HG03039 (cell line): Measurements from ENCODE around the gene VAC14.

ENCODE experiments used
- ATAC-seq: cut with Tn5 transposase; IDR thresholded peaks from one replicate; pipeline ENCODE4 v1.9.1; 2021; ENCODE audit warnings: mild to moderate bottlenecking, moderate library complexity; ENCODE audit not compliant: unreplicated experiment

Gene VAC14

DNA sequence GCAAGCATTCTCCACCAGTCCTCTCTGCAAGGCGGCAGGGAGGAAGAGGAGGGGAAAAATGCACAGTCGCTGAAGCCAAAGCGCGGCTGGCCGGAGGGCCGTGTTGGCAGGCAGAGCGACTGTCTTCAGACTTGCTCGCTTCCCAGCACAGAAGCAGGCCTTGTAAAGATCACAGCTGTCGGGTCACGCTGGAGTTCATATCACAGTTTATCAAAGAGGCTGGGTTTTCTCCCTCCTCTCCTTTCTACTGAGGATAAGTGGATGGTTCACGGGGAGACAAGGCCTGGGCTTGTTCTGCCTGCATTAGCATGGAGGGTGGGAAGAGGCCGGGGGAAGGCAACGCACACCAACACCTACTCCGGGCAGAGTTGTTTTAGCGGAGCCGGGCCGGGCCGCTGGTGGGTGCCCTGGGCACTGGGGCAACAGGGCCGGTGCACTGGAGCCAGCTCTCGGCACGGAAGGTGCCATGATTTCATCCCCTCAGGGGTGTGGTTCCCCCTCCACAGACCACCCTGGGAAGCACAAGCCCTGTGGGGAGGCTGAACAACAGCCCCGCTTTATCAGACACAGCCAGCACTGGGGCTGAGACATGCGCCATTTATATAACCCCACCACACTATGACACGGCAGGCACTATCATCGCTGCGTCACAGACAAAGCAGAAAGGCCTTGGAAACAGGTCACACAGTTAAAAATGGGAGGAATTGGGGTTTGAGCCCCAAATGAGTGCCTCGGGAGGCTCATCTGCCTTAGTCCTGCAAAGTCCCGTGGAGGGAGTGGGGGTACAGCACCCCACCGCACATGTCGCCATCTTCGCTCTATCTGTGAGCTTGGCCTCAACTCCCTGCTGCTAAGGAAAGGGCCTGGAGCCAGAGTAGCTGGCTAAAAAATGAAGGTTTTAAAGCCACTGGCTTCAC lies 74.8 kb downstream of the VAC14 start:
- ATAC-seq = no peak

GRCh38 chr16:70725024-70725911 lies 75.7 kb downstream of the VAC14 start:
- ATAC-seq = no peak

DNA sequence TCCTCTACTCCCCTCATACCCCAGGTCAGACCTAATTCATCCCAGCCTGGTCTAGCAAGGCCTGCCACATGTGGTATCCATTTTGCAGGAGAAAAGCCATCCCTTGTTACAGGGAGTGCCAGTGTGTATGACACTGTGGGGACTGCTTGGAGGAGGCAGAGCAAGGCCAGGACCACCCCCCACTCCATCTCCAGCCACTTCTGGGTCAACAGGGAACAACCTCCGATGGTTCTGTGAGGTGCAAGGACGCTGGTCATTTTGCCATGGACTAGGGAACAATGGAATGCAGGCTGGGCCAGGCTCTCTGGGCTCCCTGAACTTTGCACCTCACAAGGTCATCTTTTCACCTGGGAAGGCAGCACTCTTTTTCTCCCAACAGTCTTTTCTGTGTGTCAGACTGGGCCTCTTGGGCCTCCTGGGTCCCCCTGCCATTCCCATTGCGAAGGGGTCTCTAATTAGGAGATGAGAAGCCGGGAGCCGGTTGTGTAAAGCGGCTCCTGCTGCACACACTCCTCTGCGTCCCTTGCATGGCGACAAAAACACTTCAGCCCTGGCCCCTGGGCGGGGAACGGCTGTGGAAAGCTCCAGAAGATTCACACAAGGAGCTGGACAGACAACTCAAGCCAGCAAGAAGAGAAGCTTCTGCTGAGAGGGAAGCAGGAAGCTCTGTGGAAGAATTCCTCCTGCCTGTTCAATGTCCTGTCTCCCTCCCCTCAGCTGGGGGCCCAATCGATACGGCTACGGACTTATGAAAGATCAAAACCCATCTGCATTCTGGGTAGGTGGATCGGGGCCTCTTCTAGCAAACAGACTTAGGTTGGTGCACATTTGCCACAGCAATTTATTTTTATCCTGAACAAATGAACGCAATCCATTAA lies 76.6 kb downstream of the VAC14 start:
- ATAC-seq = no peak

- ATAC-seq = no peak
Measured at GRCh38 chr16:70723740-70724145, 77.2 kb downstream of the VAC14 start.

DNA sequence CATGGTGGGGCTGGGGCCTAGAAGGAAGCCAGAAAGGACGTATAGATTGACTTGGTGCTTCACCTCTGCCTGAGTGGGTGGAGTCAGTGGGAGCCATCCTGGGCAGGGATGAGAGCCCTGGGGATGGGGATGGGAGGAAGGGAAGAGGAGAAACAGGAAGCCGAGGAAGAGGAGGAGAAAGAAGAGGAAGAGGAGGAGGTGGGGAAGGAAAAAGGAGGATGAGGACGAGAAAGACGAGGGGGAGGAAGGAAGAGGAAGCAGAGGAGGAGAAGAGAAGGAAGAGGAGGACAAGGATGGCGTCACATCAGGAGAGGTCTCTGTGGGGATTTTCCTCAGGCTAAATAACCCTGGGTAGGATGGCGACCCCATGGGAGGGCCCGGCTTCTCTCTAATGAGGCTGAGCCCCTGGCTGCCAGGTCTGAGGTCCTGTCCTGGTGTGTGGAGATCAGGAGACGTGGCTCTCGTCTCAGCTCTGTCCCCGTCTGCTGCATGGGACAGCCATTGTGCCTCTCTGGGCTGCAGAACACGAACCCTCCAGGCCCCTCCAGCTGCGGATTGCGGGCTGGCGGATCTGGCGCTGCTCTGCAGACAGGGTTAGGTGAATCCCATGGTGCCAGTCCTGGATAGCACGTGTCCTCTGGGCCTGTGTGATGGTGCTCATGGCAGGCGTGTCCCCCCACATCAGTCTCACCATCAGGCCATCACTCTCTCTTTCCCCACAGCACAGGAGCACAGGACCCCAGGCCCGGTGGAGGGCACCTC lies 79.6 kb downstream of the VAC14 start:
- no peak for ATAC-seq

- no peak for ATAC-seq
Measured at GRCh38 chr16:70720425-70721201, 80.3 kb downstream of the VAC14 start.

DNA sequence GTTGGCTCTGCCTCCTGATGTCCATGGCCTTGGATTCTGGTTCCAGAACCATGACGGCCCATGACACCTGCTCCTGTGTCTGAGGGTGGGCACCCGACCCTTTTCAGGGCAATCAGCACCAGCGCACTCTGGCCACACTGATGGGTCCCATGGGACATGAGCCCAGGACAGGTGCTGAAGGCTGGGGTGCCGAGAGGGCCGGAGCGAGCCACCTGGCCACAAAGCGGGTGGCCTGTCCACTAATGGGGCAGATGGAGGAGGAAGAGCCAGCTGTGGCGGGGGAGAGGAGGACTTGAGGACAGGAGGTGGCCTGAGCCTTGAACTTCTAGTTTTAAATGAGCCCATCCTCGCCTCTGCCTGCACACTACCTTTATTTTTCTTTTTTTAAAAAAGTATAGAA lies 83.9 kb downstream of the VAC14 start:
- no peak for ATAC-seq

DNA sequence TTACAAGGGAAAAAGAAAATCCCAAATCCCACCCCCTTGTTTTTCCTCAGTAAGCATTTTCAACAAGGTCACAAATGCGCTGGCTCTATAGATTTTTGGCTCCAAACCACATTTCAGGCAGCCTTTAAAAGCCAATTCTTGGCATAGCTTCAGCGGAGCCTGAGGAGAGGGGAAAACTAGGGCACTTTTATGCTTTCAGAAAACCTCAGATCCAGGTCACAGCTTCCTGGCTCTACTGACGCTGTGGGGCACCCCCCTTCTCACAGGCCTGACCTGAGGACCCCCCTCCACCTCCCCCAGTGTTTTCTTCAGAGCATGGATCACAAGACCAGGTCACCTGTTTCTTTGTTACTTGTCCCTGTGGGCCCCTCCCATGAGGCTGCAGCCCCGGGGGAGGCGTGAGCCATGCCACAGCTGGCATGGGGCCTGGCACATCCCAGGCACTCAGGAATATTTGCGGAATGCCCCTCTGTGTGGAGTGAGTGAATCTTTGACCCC lies 85.0 kb downstream of the VAC14 start:
- ATAC-seq = no peak

- ATAC-seq = no peak
Measured at GRCh38 chr16:70715055-70715858, 85.7 kb downstream of the VAC14 start.

- no peak for ATAC-seq
Measured at GRCh38 chr16:70714581-70715054, 86.3 kb downstream of the VAC14 start.

- no peak for ATAC-seq
Measured at GRCh38 chr16:70713824-70714223, 87.1 kb downstream of the VAC14 start.

- ATAC-seq = no peak
Measured at GRCh38 chr16:70713342-70713741, 87.6 kb downstream of the VAC14 start.

DNA sequence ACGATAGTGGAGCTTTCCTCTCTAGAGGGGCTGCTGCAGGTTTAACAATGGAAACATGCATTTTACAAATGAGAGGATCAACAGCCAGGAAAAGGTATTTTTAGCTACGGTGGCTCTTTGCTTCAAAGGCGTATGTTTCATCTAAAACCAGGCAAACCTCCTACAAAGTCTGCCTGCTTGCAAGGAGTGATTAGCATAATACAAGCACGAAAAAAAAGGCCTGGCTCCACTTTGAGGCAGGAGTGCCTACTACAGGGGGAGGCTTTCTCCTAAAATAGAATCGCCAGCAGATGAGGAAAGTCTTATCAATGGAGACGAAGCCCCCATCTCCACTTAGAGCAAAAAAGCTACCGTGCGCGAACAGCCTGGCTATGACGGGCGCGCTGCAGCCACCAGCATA lies 88.0 kb downstream of the VAC14 start:
- no peak for ATAC-seq

- ATAC-seq = no peak
Measured at GRCh38 chr16:70712359-70712758, 88.6 kb downstream of the VAC14 start.

DNA sequence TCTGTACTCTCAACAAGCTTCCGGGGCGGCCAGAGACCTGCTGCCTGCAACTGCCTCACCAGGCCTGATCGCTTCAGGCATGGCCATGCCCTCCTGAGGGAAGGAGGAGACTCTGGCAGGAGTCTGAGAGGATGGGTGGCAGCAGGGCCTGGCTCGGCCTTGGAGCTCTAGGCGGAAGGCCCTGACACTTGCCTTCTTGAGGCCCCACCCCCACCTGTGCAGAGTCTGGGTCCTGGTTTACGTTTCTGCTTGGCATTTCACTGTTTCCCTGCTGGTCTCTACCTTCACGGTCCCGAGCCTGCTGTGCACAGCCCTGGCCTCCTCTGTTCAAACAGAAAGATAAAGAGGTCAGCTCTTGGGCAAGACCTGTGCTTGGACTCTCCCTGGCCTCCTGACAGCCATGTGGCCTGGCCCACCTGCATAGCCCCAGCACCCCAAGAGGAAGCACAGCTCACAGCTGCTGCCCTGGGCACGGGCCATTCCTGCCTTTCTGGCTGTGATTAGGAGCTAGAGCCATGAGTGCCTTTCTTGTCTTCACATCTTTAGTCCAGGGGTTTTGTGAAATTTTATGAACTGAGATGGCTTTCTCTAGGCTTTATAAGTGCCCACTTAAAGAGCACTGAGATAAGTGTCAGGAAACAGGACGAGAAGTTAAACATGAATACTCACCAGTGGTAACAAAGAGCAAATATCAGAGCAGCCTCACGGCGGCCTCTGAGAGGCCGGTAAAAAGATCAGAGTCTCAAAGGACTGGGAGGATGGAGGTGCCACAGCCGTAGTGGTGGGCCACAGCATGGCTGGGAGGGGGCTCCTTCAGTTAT lies 89.5 kb downstream of the VAC14 start:
- no peak for ATAC-seq

GRCh38 chr16:70710422-70711210 lies 90.3 kb downstream of the VAC14 start:
- ATAC-seq = no peak

GRCh38 chr16:70709942-70710341 lies 91.0 kb downstream of the VAC14 start:
- no peak for ATAC-seq
